HG03378 (cell line): ENCODE results near the gene WDR73.
"Not testable (repeated sequence)": the region's sequence is repeated elsewhere in the genome, so short reads cannot be mapped to it uniquely, and the experiment has no call there.

Source experiments
- ATAC-seq: cut with Tn5 transposase; IDR thresholded peaks from one replicate; pipeline ENCODE4 v1.9.1; 2021; ENCODE audit warnings: mild to moderate bottlenecking, moderate library complexity; ENCODE audit not compliant: unreplicated experiment

The WDR73 gene

GRCh38 chr15:84653910-84654688, at the start of gene WDR73:
Gene WDR73 (minus strand): TSS chr15:84654283. CDS start chr15:84654274, 9 bp downstream.
- peak; percentile 71 for ATAC-seq

- no peak for ATAC-seq
These were observed 49.7 kb upstream of the WDR73 start for GRCh38 chr15:84703808-84704207.

GRCh38 chr15:84702961-84703482, 48.9 kb upstream of the WDR73 start:
- ATAC-seq: no peak

- no peak for ATAC-seq
These were observed 45.6 kb upstream of the WDR73 start for GRCh38 chr15:84699538-84700191.

GRCh38 chr15:84697236-84697990, 43.3 kb upstream of the WDR73 start:
- ATAC-seq: no peak

GRCh38 chr15:84696757-84697156, 42.7 kb upstream of the WDR73 start:
- ATAC-seq: no peak

GRCh38 chr15:84690342-84690741, 36.3 kb upstream of the WDR73 start:
- ATAC-seq: no peak

GRCh38 chr15:84689858-84690257, 35.8 kb upstream of the WDR73 start:
- no peak for ATAC-seq

- ATAC-seq: not testable (repeated sequence)
These were observed 32.4 kb upstream of the WDR73 start for GRCh38 chr15:84686446-84686845.

GRCh38 chr15:84685304-84685703, 31.2 kb upstream of the WDR73 start:
- no peak for ATAC-seq

- ATAC-seq: no peak
These were observed 30.0 kb upstream of the WDR73 start for GRCh38 chr15:84684092-84684491.

GRCh38 chr15:84681831-84682230, 27.7 kb upstream of the WDR73 start:
- ATAC-seq: no peak

- no peak for ATAC-seq
These were observed 17.1 kb upstream of the WDR73 start for GRCh38 chr15:84671211-84671610.

GRCh38 chr15:84669726-84670125, 15.6 kb upstream of the WDR73 start:
- ATAC-seq: no peak

- ATAC-seq: no peak
These were observed 14.3 kb upstream of the WDR73 start for GRCh38 chr15:84668221-84668982.

GRCh38 chr15:84666373-84666772, 12.3 kb upstream of the WDR73 start:
- no peak for ATAC-seq

- no peak for ATAC-seq
These were observed 6.9 kb upstream of the WDR73 start for GRCh38 chr15:84661001-84661400.

- no peak for ATAC-seq
These were observed 6.1 kb upstream of the WDR73 start for GRCh38 chr15:84659904-84660781.

GRCh38 chr15:84658788-84659411, 4.8 kb upstream of the WDR73 start:
- no peak for ATAC-seq
